B cell (primary cell): ENCODE results near the gene IL23A. TPM values are rescaled to one million over a fixed set of nuclear protein-coding genes. Genes with fewer than 3 reads are reported as not detected.

ENCODE experiments used
- ATAC-seq: fragments of 200-7000 bp; cut with Tn5 transposase; one replicate; pipeline ENCODE4 v1.10.0; 2021; ENCODE audit warnings: low read depth, mild to moderate bottlenecking, moderate number of reproducible peaks, moderate library complexity
- CTCF ChIA-PET: fragments of 350-600 bp; sonication (Branson Sonifier 250); formaldehyde crosslinking; loops from one replicate; lab custom pipeline; 2021; ENCODE audit warnings: antibody characterized with exemption, inconsistent platforms; lab: Charles Lee
- POLR2A ChIA-PET: fragments of 350-600 bp; sonication (Branson Sonifier 250); formaldehyde crosslinking; loops from one replicate; lab custom pipeline; 2021; ENCODE audit warnings: antibody characterized with exemption; lab: Charles Lee
- DNase-seq: peaks from one replicate; pipeline ENCODE4 v3.0.0; 2013
- H2AFZ ChIP-seq: 2 replicates; pipeline ENCODE4 v1.6.1; 2012; ENCODE audit warnings: mild to moderate bottlenecking, low read depth, low read length; ENCODE audit not compliant: insufficient read depth, poor library complexity, severe bottlenecking
- H3K27ac ChIP-seq, 2 donors: 1 replicate in 1 of 2; 2 replicates in 1 of 2; pipeline ENCODE4 v1.5.1; 2012 to 2013; ENCODE audit warnings: low read length in 2 of 2, mild to moderate bottlenecking in 2 of 2, moderate library complexity in 1 of 2
- H3K27me3 ChIP-seq, 4 experiments: fragments of 200-600 bp in 1 of 4; sonication (generic) in 1 of 4; replicated peaks in 1 of 4; 1 replicate in 2 of 4; 2 replicates in 2 of 4; pipeline versions ENCODE4 v1.6.1 to v1.7.0; 2013 to 2016; ENCODE audit warnings: low read length in 3 of 4, mild to moderate bottlenecking in 2 of 4, mixed read lengths in 1 of 4, moderate library complexity in 1 of 4; ENCODE audit not compliant: insufficient read depth in 4 of 4, control insufficient read depth in 3 of 4; ENCODE audit errors: control extremely low read depth in 1 of 4
- H3K36me3 ChIP-seq, 2 experiments: replicated peaks in 1 of 2; 1 replicate in 1 of 2; 2 replicates in 1 of 2; pipeline versions ENCODE4 v1.6.1 to v1.7.1; 2013; ENCODE audit warnings: low read length in 1 of 2; ENCODE audit not compliant: insufficient read depth in 2 of 2, control insufficient read depth in 1 of 2; ENCODE audit errors: control extremely low read depth in 1 of 2, extremely low read depth in 1 of 2
- H3K4me1 ChIP-seq, 2 donors: fragments of 200-600 bp in 1 of 2; sonication (generic) in 1 of 2; 1 replicate in 1 of 2; 2 replicates in 1 of 2; pipeline versions ENCODE4 v1.5.1 to v1.6.1; 2013 to 2017; ENCODE audit warnings: low read length in 2 of 2; ENCODE audit not compliant: control insufficient read depth in 2 of 2, insufficient read depth in 2 of 2
- H3K4me2 ChIP-seq: replicated peaks from 2 replicates; pipeline ENCODE3; 2012; ENCODE audit warnings: mild to moderate bottlenecking, low read depth, low read length; ENCODE audit not compliant: poor library complexity, severe bottlenecking
- H3K4me3 ChIP-seq, 5 experiments: fragments of 200-600 bp in 1 of 5; sonication (generic) in 1 of 5; 1 replicate in 3 of 5; 2 replicates in 2 of 5; pipeline versions ENCODE4 v1.5.1 to v1.7.0; 2011 to 2016; ENCODE audit warnings: low read length in 4 of 5, mild to moderate bottlenecking in 4 of 5, low read depth in 2 of 5, control low read depth in 1 of 5, moderate library complexity in 1 of 5; ENCODE audit not compliant: insufficient read depth in 1 of 5; ENCODE audit errors: control extremely low read depth in 1 of 5, extremely low read depth in 1 of 5
- H3K79me2 ChIP-seq: fragments of 200-600 bp; sonication (generic); one replicate; pipeline ENCODE4 v1.6.0; 2016; ENCODE audit warnings: low read length; ENCODE audit not compliant: control insufficient read depth, insufficient read depth
- H3K9ac ChIP-seq: fragments of 200-600 bp; sonication (generic); 2 replicates; pipeline ENCODE4 v1.6.1; 2017; ENCODE audit warnings: mild to moderate bottlenecking, low read length, moderate library complexity
- H3K9me3 ChIP-seq, 3 donors: one replicate each; pipeline versions ENCODE4 v1.6.1 to v1.7.1; 2013; ENCODE audit warnings: low read length in 2 of 3; ENCODE audit not compliant: control insufficient read depth in 2 of 3, insufficient read depth in 1 of 3; ENCODE audit errors: control extremely low read depth in 1 of 3
- H4K20me1 ChIP-seq: 2 replicates; pipeline ENCODE4 v1.6.0; 2012; ENCODE audit warnings: mild to moderate bottlenecking, low read length; ENCODE audit not compliant: insufficient read depth, control insufficient read depth, poor library complexity, severe bottlenecking
- H3K27ac Mint-ChIP-seq: one replicate; pipeline ENCODE4 v1.8.0; 2021; ENCODE audit warnings: mixed read lengths
- H3K27me3 Mint-ChIP-seq: one replicate; pipeline ENCODE4 v1.8.0; 2021; ENCODE audit warnings: mixed read lengths
- H3K4me1 Mint-ChIP-seq: one replicate; pipeline ENCODE4 v1.8.0; 2021; ENCODE audit warnings: mixed read lengths
- H3K4me3 Mint-ChIP-seq: one replicate; pipeline ENCODE4 v1.8.0; 2021; ENCODE audit warnings: mixed read lengths
- H3K9me3 Mint-ChIP-seq: one replicate; pipeline ENCODE4 v1.8.0; 2022; ENCODE audit warnings: mixed read lengths; ENCODE audit not compliant: insufficient read depth
- EZH2 ChIP-seq: IDR thresholded peaks from 2 replicates; pipeline ENCODE4 v1.6.1; 2012; ENCODE audit warnings: borderline replicate concordance, low read depth, mild to moderate bottlenecking, moderate library complexity, low read length; ENCODE audit not compliant: insufficient read depth, poor library complexity, severe bottlenecking
- WGBS: methylation state at CpG from one replicate; pipeline ENCODE4 v1.1.5; 2013; ENCODE audit warnings: missing lambda C conversion rate; ENCODE audit not compliant: insufficient coverage; 5-methylcytosine and 5-hydroxymethylcytosine counted together
- intact Hi-C: fragments of 100-400 bp; cut with micrococcal nuclease; formaldehyde crosslinking; loops from one replicate; pipeline ENCODE4 v1.10.0; 2022
- polyA plus RNA-seq: library from polyadenylated mRNA; depleted of rRNA; stranded (reverse); fragments of >200 nt; gene quantifications from 2 replicates; pipeline ENCODE4 v1.2.3, GENCODE V29; 2012
- total RNA-seq, 2 donors: library from RNA; stranded (reverse); fragments of 120-200 nt in 1 of 2; gene quantifications; 1 replicate in 1 of 2; 2 replicates in 1 of 2; pipeline versions ENCODE4 v1.2.3 to v1.2.4, GENCODE V29; 2013 to 2022
- TF ChIP-seq, protein P1 (sequence below): fragments of 200-600 bp; IDR thresholded peaks from one replicate; pipeline ENCODE4 v1.8.0; 2022; ENCODE audit warnings: antibody characterized with exemption, mild to moderate bottlenecking

Gene IL23A
- total and polyA plus RNA-seq, 2 donors (not counting 1 experiment from before 2014, with no cell fraction given): 20.5 to 32.6 TPM

DNA sequence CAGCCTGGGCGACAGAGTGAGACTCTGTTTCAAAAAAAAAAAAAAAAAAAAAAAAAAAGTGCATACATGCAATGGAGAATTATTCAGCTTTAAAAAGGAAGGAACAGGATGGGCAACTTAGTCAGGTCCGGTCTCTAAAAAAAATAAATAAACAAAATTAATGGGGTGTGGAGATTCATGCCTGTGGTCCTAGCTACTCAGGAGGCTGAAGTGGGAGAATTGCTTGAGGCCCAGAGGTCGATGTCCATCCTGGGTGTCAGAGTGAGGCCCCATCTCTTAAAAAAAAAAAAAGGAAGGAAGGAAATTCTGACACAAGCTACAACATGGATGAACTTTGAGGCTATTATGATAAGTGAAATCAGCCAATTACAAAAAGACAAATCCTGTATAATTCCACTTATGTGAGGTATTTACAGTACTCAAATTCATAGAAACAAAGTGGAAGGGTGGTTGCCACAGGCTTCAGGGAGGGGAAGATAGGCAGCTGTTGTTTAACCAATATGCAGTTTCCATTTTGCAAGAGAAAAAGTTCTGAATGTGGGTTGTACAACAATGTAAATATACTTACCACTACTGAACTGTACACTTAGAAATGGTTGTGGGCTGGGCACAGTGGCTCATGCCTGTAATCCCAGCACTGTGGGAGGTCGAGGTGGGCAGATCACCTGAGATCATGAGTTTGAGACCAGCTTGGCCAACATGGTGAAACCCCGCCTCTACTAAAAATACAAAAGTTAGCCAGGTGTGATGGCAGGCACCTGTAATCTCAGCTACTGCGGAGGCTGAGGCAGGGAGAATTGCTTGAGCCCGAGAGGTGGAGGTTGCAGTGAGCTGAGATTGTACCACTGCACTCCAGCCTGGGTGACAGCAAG is 36.3 kb downstream of the IL23A start:
- Mint-ChIP-seq H3K27ac (peak overlapping the region; percentile 96), H3K4me3 (peak overlapping the region; percentile 75), H3K4me1 (peaks cover 47% of the 10 kb centered on the region), H3K9me3 (no peaks in the 10 kb centered on the region), H3K27me3 (no peaks in the 10 kb centered on the region)
- H4K20me1 ChIP-seq: no peaks in the 10 kb centered on the region
- intact Hi-C loops: loop anchor here (1.0 to 5.0 kb wide), 3 partner anchors 15 to 87 kb away; partner anchors contain the start of genes IL23A and STAT2
- H3K79me2 ChIP-seq: no peaks in the 10 kb centered on the region
- H3K27ac ChIP-seq: peak overlapping the region; percentile 75 to 80
- TF ChIP-seq, protein P1, sequence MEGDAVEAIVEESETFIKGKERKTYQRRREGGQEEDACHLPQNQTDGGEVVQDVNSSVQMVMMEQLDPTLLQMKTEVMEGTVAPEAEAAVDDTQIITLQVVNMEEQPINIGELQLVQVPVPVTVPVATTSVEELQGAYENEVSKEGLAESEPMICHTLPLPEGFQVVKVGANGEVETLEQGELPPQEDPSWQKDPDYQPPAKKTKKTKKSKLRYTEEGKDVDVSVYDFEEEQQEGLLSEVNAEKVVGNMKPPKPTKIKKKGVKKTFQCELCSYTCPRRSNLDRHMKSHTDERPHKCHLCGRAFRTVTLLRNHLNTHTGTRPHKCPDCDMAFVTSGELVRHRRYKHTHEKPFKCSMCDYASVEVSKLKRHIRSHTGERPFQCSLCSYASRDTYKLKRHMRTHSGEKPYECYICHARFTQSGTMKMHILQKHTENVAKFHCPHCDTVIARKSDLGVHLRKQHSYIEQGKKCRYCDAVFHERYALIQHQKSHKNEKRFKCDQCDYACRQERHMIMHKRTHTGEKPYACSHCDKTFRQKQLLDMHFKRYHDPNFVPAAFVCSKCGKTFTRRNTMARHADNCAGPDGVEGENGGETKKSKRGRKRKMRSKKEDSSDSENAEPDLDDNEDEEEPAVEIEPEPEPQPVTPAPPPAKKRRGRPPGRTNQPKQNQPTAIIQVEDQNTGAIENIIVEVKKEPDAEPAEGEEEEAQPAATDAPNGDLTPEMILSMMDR: no peak
- no peak for TF ChIP-seq EZH2
- 0% methylated on average over 1 of the region's 7 CpGs for WGBS
- POLR2A ChIA-PET: interaction anchor here (0.5 to 1.9 kb wide), 9 partner anchors 14 to 728 kb away, joined by 3 to 19 read pairs (median 4); partner anchors contain the start of genes CNPY2 and STAT2
- H3K9me3 ChIP-seq: peaks cover 0 to 12% (median 10%) of the 10 kb centered on the region in 3 donors
- peak overlapping the region in 1 of 5 experiments; percentile 44 for H3K4me3 ChIP-seq
- peak overlapping the region; percentile 36 for H2AFZ ChIP-seq
- no peaks in the 10 kb centered on the region for H3K36me3 ChIP-seq
- DNase-seq (peak; percentile 46), ATAC-seq (peak; percentile 31)
- H3K9ac ChIP-seq: peak overlapping the region; percentile 39
- H3K4me2 ChIP-seq: peak overlapping the region; percentile 72
- CTCF ChIA-PET: interaction anchor here (0.7 to 1.7 kb wide), 11 partner anchors 15 to 1091 kb away, joined by 3 to 14 read pairs (median 3); partner anchors contain the start of genes IL23A, SMARCC2, SPRYD4 and STAT2
- no peaks in the 10 kb centered on the region for H3K27me3 ChIP-seq
- peaks cover 49 to 64% of the 10 kb centered on the region in 2 donors for H3K4me1 ChIP-seq
